GM19452 (cell line): ENCODE results near the gene GTF2A1.
"Not testable (repeated sequence)": the region's sequence is repeated elsewhere in the genome, so short reads cannot be mapped to it uniquely, and the experiment has no call there.

Experiments used
- ATAC-seq: cut with Tn5 transposase; IDR thresholded peaks from one replicate; pipeline ENCODE4 v1.9.1; 2021; ENCODE audit not compliant: unreplicated experiment

Gene GTF2A1

DNA sequence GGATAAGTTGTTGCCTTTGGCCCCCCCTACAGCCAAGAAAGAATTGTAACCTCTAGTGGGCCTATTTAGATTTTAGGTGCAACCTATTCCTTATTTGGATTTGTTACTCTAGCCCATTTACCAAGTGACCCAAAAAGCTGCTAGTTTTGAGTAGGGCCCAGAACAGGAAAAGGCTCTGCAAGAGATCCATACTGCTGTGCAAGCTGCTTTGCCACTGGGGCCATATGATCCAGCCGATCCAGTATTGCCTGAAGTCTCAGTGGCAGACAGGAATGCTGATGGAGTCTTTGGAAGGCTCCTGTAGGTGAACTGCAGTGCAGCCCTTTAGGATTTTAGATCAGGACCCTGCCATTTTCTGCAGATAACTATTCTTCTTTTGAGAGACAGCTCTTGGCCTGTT lies 12.9 kb upstream of the GTF2A1 start:
- no peak for ATAC-seq

DNA sequence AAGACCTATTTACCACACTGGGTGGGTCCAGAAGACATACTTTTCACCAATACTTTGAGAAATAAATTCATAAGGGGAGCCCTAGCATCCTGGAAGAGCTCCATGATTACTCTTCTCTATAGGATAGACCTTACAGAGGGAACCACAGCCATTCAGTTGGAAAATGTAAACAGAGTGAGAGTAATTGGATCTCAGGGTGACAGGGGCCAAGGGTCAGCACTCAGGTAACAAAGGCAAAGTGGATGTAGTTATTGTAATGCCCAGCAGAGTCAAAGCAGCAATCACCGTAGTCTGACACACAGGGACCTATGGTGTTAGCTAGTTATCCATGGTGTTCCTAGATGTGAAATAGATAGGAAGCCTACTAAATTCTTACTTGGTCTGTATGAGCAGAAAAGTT lies 10.8 kb upstream of the GTF2A1 start:
- ATAC-seq = no peak

DNA sequence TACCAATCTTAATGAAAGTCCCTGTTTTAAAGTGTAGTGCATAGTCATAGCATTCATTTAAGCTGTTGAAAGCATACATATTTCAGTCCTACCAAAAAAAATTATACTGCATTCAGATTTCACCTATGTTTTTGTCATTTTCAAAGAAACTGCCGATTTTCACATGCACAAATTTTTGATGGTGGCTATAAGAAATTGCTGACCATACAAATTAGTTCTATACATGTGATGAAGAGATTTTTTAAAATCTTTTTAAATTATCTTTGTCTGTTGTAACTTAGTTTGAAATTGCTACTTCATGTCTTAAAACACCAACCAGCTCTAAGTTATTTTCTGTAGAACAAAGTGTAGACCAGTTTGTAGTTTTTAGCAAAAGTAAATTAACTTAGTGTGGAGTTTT lies 3.5 kb upstream of the GTF2A1 start:
- ATAC-seq = no peak

DNA sequence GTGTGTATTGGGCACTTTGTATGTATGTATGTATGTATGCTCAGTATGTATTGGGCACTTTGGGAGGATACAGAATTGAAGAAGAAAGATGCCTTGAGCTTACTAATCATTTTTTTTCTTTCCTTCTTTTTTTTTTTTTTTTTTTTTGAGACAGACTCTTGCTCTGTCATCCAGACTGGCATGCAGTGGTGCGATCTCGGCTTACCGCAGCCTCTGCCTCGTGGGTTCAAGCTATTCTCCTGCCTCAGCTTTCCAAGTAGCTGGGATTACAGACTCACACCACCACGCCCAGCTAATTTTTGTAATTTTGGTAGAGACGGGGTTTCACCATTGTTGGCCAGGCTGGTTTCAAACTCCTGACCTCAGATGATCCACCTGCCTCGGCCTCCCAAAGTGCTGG lies 3.0 kb upstream of the GTF2A1 start:
- not testable (repeated sequence) for ATAC-seq

DNA sequence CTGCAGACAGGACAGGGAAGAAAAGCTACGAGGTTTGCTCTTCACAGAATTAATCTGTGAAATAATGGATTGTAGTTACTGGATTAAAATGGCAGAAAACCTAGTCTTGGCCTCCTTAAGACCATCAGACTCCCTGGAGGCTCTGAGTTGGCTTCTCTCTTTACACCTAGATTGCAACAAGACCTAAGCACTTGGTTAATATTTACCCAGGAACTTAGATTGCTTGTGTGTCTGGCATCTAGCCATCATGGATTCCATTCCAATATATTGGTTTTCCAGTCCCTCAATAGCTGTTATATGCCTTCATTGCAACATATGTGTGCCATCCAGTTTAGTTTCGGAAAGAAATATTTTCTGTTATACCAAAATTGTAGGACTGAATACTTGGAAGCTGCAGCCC lies 1.9 kb upstream of the GTF2A1 start:
- no peak for ATAC-seq

DNA sequence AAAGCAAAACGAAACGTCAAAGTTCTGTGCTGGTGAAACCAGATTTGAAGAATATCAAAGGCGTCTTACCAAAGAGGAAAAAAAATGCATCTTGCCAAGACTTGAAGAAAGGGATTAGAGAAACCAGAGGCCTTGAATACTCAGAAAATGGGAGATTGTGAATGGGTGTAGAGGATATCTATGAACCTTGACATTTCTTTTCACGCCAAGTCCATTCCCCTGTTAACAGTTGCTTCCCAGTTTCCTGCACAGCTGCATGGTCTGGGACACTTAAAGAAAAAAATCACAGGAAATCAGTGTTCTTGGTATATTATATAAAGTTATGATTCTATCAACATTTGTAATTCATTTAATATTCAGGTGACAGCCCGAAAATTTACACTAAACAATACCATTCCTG lies 1.4 kb upstream of the GTF2A1 start:
- ATAC-seq = no peak

DNA sequence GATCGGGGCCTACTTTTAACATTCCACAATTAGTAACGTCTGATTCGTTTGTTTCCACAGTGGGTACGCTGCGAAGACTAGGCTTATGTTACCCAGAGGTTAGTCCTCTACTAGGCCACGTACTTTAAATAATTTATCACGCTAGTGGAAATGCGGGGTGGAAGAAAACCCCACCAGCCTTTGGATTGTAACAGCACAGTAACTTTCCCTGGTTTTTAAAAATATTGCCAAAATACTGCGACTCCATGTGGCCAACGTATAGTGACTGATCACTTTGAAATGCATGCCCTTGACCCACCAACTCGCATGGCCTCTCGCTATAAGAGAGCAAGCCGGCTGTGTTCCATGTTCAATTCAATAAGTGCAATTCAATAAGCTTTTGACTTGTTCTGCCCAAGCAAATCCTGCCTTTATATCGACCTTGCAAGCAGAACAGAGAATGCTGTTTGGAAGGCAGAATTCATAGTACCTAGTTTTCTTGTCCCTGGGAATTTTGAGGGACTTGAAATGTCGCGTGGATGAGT lies 882 bp upstream of the GTF2A1 start:
- no peak for ATAC-seq

DNA sequence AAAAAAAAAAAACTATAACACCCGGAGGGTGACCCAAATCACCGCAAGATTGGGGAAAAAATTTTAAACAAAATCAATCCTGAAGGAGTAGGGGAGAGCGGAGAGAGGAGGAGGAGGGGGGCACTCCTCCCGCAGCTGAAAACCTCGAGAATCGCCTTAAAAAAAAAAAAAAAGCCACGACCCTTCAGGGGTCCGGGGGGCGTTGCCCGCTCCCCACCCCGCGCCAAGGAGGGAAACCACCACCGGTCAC lies 254 bp downstream of the GTF2A1 start:
- ATAC-seq = no peak

DNA sequence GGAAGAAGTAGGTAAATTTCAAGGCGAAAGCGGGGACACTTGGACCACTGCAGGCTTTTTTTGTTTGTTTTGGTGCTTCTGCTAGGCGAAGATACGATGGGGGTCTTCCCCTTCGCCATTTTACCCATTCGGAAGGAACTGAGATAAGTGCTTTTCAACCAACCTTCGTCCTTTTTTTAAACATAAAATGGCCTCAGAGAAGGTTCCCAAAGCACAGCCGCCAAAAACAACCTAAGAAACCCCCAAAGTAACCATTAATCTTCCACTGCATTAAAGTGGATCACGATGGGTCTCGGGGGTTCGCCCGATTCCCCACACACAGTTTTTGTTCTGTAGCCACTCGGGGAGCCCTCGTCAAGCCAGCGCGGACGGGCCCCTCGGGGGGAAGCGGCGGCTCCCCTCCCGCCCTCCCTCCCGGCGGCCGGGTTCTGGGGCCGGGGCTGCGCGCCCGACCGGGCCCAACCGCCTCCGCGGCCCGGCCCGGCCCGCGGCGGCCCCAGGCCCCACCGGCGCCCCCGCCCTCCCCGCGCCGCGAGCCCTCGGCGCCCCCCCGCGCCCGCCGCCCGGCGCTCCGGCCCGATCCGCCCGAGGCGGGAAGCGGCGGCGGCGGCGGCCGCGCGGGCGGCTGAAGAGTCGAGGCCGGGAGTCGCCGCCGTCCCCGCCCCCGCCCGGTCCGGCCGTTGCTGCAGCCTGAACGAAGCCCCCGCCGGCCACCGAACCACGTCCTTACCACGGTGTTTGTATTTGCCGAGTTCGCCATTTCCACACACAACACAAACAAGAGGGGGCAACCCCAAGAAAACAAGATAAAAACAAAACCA lies 790 bp downstream of the GTF2A1 start:
- ATAC-seq = no peak

DNA sequence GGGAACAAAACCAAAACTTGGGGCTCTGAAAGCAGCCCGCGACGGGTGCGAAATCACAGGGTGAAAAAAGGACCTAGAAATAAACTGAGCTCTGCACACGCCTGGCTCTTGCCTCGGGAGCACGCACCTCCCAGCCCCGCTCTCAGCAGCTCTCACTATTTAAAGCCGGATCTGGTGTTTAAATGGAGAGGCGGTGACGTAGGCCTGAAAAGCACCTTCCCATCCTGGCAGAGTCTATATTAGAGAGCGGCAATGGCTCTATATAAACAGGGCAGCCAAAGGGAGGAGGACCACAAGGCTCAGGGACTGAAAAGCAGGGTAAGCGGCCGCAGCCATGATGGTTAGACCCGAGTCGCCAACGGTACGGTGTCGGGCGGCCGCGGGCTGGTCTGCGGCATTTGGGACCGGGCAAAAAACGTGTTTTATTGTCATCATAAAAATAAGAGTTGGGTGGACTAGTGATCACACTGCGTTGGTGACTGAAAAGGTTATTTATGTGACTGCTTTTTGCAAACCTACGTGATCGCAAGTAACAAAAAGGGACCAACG lies 1.5 kb downstream of the GTF2A1 start:
- peak; percentile 53 for ATAC-seq

DNA sequence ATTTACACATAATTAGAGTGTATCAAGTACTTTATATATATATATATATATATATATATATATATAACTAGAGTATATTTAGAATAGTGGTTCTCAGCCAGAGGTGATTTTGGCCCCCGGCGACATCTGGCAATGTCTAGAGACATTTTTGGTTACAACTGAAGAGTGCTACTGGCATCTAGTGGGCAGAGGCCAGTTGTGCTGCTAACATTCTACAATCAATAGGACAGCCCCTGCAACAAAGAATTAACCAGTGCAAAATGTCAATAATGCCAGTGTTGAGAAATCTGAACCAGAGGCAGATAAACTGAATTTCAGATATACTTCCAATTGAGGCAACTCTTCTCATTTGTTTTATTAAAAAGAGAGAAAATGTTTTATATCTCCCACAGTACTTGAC lies 8.9 kb downstream of the GTF2A1 start:
- ATAC-seq = no peak

DNA sequence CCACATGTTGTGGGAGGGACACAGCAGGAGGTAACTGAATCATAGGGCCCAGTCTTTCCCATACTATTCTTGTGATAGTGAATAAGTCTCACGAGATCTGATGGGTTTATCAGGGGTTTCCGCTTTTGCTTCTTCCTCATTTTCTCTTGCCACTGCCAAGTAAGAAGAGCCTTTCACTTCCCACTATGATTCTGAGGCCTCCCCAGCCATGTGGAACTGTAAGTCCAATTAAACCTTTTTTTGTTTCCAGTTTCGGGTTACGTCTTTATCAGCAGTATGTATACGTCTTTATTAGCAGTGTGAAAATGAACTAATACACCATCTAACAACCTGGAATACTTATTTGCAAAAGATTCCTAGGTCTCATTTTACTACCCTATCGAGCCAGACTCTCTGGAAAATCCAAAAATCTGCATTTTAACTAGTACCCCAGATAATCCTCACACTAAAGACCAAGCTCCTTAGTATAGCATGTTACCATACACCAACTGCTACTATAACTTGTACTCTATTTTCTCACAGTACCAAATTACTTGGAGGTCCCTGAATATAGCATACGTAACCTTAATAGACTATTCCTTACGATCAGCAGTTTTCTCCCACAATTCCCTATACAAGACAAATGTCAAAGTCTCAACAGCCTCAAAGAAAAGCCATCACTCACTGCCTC lies 11.5 kb downstream of the GTF2A1 start:
- no peak for ATAC-seq

DNA sequence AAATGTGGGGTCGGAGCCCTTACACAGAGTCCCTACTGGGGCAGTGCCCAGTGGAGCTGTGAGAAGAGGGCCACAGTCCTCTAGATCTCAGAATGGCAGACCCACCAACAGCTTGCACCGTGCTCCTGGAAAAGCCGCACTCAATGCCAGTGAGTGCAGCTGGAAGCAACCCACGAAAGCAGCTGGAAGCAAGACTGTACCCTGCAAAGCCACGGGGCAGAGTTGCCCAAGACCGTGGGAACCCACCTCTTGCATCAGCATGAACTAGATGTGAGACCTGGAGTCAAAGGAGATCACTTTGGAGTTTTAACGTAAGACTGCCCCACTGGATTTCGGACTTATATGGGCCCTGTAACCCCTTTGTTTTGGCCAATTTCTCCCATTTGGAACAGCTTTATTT lies 12.3 kb downstream of the GTF2A1 start:
- ATAC-seq = no peak

DNA sequence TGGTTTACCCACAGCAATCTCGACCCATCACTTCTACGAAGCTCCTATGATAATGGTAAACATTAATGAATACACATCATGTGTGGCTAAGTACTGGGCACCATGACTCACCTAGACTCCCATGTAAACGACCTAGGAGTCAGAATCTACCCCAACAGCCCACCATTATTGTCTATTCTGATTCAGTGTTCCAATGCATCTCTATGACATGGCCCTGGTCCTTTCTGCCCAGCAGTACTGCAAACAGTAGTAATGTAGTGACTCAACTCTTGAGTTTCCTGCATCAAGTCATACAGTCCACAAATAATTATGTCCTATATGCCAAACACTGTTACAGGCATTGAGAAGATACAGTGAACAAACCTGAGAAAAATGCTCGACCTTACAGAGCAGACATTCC lies 14.6 kb downstream of the GTF2A1 start:
- no peak for ATAC-seq

DNA sequence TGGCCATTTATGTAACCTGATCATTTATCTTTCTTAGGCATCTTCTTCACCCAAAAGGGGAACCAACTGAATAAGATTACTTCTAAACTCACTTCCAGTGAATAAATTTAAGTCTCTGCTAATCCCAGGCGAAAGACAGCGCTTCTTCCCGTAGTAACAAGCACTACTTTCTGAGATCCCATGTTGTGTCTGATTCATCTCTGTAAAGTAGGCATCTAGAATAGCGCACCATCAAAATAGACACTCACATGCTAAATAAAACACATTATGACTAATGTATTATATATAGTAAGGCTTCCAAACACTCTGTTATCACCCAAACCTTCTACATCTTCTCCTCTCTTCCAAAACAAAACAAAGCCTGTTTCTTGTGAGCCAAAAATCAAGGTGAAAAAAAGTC lies 15.1 kb downstream of the GTF2A1 start:
- ATAC-seq = no peak

DNA sequence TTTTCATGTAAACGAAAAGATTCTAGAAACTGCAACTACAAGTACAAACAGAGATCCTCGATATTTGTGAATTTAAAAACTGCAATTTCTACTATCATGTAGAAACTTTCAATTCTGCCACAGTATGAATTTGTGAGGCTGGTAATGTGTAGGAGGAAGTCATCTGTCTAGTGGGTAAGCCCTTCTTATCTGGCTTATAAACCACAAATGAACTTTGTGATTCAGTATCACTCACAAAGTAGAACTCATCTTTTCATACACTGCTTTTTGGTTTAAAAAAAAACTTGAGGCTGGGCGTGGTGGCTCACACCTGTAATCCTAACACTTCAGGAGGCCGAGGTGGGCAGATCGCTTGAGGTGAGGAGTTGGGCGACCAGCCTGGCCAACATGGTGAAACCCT lies 20.7 kb downstream of the GTF2A1 start:
- no peak for ATAC-seq

DNA sequence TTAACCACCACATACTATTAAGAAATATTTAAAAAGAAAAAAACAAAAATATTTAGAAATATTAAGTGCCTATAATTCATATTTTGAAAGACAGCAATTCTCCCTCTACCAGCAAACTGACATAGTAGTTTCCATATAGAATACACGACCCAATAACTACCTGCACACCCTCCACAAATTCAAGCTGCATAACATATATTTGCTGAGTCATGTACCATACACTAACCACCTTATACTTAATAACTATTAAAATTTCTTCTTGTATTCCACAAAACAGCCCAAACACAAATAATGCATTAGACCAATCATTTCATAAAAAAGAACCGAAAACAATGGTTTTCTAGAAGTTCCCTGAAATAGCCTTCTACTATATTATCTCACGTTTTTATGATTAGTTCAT lies 21.7 kb downstream of the GTF2A1 start:
- ATAC-seq = no peak

DNA sequence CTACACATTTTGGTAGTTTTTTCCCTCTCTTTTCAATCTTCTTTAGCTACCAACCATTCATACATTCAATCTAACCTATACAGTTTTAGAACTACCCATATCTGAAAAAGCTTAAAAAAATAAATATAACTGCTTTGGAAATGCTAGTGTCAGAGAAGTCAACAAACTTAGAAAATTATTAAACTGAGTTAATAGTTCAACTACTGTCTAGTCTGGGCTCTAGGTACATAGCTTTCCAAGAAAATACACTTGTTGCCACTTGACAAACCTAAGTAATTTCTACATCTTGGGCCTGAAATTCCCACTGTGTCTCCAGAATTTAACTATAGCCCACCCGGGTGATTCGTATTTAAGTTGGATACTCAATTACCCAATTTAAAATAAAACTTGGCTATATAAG lies 22.1 kb downstream of the GTF2A1 start:
- ATAC-seq = no peak

DNA sequence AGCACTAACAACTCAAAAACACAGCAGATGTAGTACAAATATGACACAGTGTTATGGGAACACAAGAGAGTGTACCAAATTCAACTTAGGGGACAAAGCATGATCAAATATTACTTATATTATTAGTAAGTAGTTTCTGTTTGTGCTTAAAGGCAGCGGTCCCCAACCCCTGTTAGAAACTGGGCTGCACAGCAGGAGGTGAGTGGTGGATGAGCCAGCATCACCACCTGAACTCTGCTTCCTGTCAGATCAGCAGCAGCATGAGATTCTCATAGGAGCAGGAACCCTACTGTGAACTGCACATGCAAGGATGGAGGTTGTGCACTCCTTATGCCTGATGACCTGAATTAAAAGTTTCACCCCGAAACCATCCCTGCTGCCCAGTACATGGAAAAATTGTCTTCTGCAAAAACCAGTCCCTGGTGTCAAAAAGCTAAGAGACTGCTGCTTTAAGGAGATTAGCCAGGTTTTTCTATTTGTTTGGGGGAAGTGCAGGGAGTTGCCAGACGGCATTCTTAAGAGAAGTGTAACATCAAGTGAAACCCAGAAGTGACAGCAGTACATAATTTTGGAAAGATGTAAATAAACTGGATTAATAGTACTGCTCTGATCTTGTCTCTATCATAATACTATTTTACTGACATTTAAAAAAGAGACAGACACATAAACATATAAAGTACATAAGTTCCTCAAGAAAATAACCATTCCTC lies 26.7 kb downstream of the GTF2A1 start:
- peak; percentile 79 for ATAC-seq

DNA sequence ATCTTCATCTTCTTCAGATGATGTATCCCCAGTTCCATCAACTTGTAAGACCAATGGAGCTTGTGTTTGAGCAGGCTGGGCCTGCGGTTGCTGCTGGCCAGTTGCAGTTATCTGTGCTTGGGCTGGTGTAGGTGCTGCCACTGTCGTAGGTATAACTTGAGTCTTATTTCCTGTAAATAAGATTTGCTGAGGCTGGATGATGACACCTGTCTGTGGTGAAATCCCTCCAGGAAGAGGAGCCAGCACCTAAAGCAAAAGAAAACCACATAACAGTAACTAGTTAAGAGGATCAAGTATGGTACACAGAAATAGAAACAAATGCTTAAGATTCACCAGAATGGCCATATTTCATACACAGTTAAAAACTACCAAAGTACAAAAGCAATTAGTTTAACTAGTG lies 28.2 kb downstream of the GTF2A1 start:
- no peak for ATAC-seq

DNA sequence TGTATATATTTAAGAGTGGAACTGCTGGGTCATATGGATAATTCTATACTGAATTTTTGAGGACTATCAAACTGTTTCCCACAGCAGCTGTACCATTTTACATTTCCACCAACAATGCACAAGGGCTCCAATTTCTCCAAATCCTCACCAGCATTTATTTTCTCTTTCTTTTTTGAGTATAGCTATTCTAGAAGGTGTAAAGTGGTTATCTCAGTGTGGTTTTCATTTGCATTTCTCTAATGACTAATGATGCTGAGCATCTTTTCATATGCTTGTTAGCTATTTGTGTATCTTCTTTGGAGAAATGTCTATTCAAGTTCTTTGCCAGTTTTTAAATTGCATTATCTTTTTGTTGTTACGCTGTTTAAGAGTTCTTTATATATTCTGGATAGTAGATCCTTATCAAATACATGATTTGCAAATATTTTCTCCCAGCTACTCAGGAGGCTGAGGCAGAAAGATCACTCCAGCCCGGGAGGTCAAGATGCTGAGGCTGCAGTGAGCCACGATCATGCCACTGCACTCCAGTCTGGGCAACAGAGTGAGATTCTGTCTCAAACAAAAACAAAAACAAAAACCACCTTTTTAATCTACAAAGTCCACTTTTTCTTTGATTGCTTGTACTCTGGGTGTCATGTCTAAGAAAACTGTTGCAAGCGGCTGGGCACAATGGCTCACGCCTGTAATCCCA lies 32.8 kb downstream of the GTF2A1 start:
- ATAC-seq = peak; percentile 95
